HCT116 (cell line): ENCODE measurements around the gene CCDC83. TPM values are rescaled to one million over a fixed set of nuclear protein-coding genes. Genes with fewer than 3 reads are reported as not detected.
A peak's percentile ranks its signal among the peaks of the same experiment; 100 is the strongest.

Experiments
- ATAC-seq: fragments of 200-7000 bp; cut with Tn5 transposase; 2 replicates; pipeline ENCODE4 v1.9.1; 2020; ENCODE audit warnings: mild to moderate bottlenecking, moderate library complexity
- BruUV-seq: library from RNA; stranded (reverse); fragments of 400-500 nt; replicated peaks from 2 replicates; lab custom pipeline; 2021; lab: Mats Ljungman, UMichigan
- CTCF ChIA-PET: fragments of 300-600 bp; sonication (Branson Sonifier 250); formaldehyde crosslinking; loops from one replicate; lab custom pipeline; 2021; ENCODE audit warnings: antibody characterized with exemption; lab: Charles Lee
- POLR2A ChIA-PET: fragments of 300-600, 350-600 bp; sonication (Branson Sonifier 250); formaldehyde crosslinking; loops from one replicate; lab custom pipeline; 2021; ENCODE audit warnings: antibody characterized with exemption; lab: Charles Lee
- RAD21 ChIA-PET, 2 experiments: fragments of 300-600 bp; sonication (Branson Sonifier 250); formaldehyde crosslinking; loops; one replicate each; lab custom pipeline; 2023; ENCODE audit warnings: low total read pairs in 2 of 2; ENCODE audit not compliant: uncharacterized antibody in 2 of 2, unreplicated experiment in 2 of 2, low non-redundant PET in 1 of 2; lab: Charles Lee
- DNase-seq: peaks from one replicate; pipeline ENCODE4 v3.0.0-alpha.2; 2010; ENCODE audit warnings: low read depth, low spot score
- H2AFZ ChIP-seq: fragments of 200-600 bp; shearing (Covaris generic), sonication (generic); 2 replicates; pipeline ENCODE4 v1.6.1; 2017; ENCODE audit warnings: low read depth, mixed run types, mixed read lengths, antibody characterized with exemption, low read length; ENCODE audit not compliant: poor library complexity, severe bottlenecking
- H3K27ac ChIP-seq: 2 replicates; pipeline ENCODE4 v1.5.1; 2012; ENCODE audit warnings: low read depth, low read length
- H3K27me3 ChIP-seq: fragments of 200-600 bp; sonication (generic); 2 replicates; pipeline ENCODE4 v1.6.1; 2016; ENCODE audit warnings: mixed run types, low read length, mixed read lengths; ENCODE audit not compliant: insufficient read depth
- H3K36me3 ChIP-seq, 2 experiments: fragments of 200-500 bp in 1 of 2; fragments of 200-600 bp in 1 of 2; sonication (Bioruptor generic) in 1 of 2; sonication (generic) in 1 of 2; 2 replicates each; pipeline versions ENCODE4 v1.5.1 to v1.6.1; 2014 to 2016; ENCODE audit warnings: low read length in 2 of 2, inconsistent platforms in 1 of 2, mixed read lengths in 1 of 2, mixed run types in 1 of 2; ENCODE audit not compliant: insufficient read depth in 2 of 2, control insufficient read depth in 1 of 2
- H3K4me1 ChIP-seq, 2 experiments: fragments of 200-600 bp in 1 of 2; sonication (generic) in 1 of 2; 2 replicates each; pipeline versions ENCODE4 v1.5.1 to v1.6.1; 2012 to 2017; ENCODE audit warnings: low read length in 2 of 2, inconsistent platforms in 1 of 2, mild to moderate bottlenecking in 1 of 2, mixed read lengths in 1 of 2, mixed run types in 1 of 2, moderate library complexity in 1 of 2; ENCODE audit not compliant: insufficient read depth in 2 of 2, control insufficient read depth in 1 of 2
- H3K4me2 ChIP-seq: fragments of 200-600 bp; sonication (generic); 2 replicates; pipeline ENCODE4 v1.6.1; 2017; ENCODE audit warnings: mixed run types, low read length, mixed read lengths
- H3K4me3 ChIP-seq, 2 experiments: fragments of 200-600 bp in 1 of 2; sonication (generic) in 1 of 2; replicated peaks in 1 of 2; 2 replicates each; pipeline ENCODE4 v1.5.1; 2011 to 2016; ENCODE audit warnings: low read length in 2 of 2, control low read depth in 1 of 2, low read depth in 1 of 2, mild to moderate bottlenecking in 1 of 2, mixed read lengths in 1 of 2, mixed run types in 1 of 2
- H3K79me2 ChIP-seq: fragments of 200-600 bp; sonication (generic); 2 replicates; pipeline ENCODE4 v1.6.1; 2017; ENCODE audit warnings: mild to moderate bottlenecking, mixed run types, low read length, moderate library complexity, mixed read lengths; ENCODE audit not compliant: insufficient read depth
- H3K9ac ChIP-seq: fragments of 200-600 bp; sonication (generic); 2 replicates; pipeline ENCODE4 v1.6.1; 2016; ENCODE audit warnings: low read length, mixed read lengths
- H3K9me2 ChIP-seq: fragments of 200-600 bp; sonication (generic), shearing (Covaris generic); 2 replicates; pipeline ENCODE4 v1.6.1; 2017; ENCODE audit warnings: mixed run types, mild to moderate bottlenecking, moderate library complexity; ENCODE audit not compliant: insufficient read depth
- H3K9me3 ChIP-seq, 2 experiments: fragments of 200-500 bp in 1 of 2; fragments of 200-600 bp in 1 of 2; sonication (Bioruptor generic) in 1 of 2; sonication (generic) in 1 of 2; 2 replicates each; pipeline ENCODE4 v1.6.1; 2014 to 2017; ENCODE audit warnings: low read length in 2 of 2, mixed read lengths in 2 of 2, inconsistent platforms in 1 of 2, low read depth in 1 of 2, mild to moderate bottlenecking in 1 of 2, mixed run types in 1 of 2, moderate library complexity in 1 of 2; ENCODE audit not compliant: control insufficient read depth in 1 of 2, insufficient read depth in 1 of 2
- H4K20me1 ChIP-seq: fragments of 200-600 bp; sonication (generic), shearing (Covaris generic); 2 replicates; pipeline ENCODE4 v1.6.1; 2017; ENCODE audit warnings: mixed run types, mild to moderate bottlenecking, moderate library complexity; ENCODE audit not compliant: insufficient read depth
- ATF3 ChIP-seq: IDR thresholded peaks from 2 replicates; pipeline ENCODE4 v1.6.1; 2012
- CBX3 ChIP-seq: IDR thresholded peaks from 2 replicates; pipeline ENCODE4 v1.6.1; 2012; ENCODE audit warnings: low read depth
- CEBPB ChIP-seq: IDR thresholded peaks from 2 replicates; pipeline ENCODE4 v1.6.1; 2012; ENCODE audit warnings: low read depth
- ELF1 ChIP-seq: IDR thresholded peaks from 2 replicates; pipeline ENCODE4 v1.6.1; 2012; ENCODE audit warnings: low read depth, borderline replicate concordance
- EZH2 ChIP-seq: fragments of 200-600 bp; sonication (generic); IDR thresholded peaks from 2 replicates; pipeline ENCODE4 v1.6.1; 2017; ENCODE audit warnings: antibody characterized with exemption, mixed run types
- FOSL1 ChIP-seq: IDR thresholded peaks from 2 replicates; pipeline ENCODE4 v1.6.1; 2012; ENCODE audit warnings: low read depth
- JUND ChIP-seq: IDR thresholded peaks from 2 replicates; pipeline ENCODE4 v1.6.1; 2012
- MAX ChIP-seq: IDR thresholded peaks from 2 replicates; pipeline ENCODE4 v1.6.1; 2012
- POLR2AphosphoS5 ChIP-seq: IDR thresholded peaks from 2 replicates; pipeline ENCODE4 v1.6.1; 2011; ENCODE audit warnings: mild to moderate bottlenecking, low read depth, low read length, moderate library complexity
- REST ChIP-seq: IDR thresholded peaks from 2 replicates; pipeline ENCODE4 v1.6.1; 2012; ENCODE audit warnings: low read depth
- SIN3A ChIP-seq: IDR thresholded peaks from 2 replicates; pipeline ENCODE4 v1.6.1; 2012; ENCODE audit warnings: low read depth
- SP1 ChIP-seq: IDR thresholded peaks from 2 replicates; pipeline ENCODE4 v1.6.1; 2012; ENCODE audit warnings: low read depth
- SRF ChIP-seq: IDR thresholded peaks from 2 replicates; pipeline ENCODE4 v1.6.1; 2012; ENCODE audit warnings: low read depth
- TCF7L2 ChIP-seq: IDR thresholded peaks from 2 replicates; pipeline ENCODE4 v1.7.0; 2011; ENCODE audit warnings: borderline replicate concordance, inconsistent platforms; ENCODE audit not compliant: insufficient read depth, insufficient read length; ENCODE audit errors: extremely low read depth
- YY1 ChIP-seq: IDR thresholded peaks from 2 replicates; pipeline ENCODE4 v1.6.1; 2011; ENCODE audit warnings: low read length, low read depth, moderate library complexity, mild to moderate bottlenecking; ENCODE audit not compliant: insufficient replicate concordance; ENCODE audit errors: extremely low read depth
- ZBTB33 ChIP-seq: IDR thresholded peaks from 2 replicates; pipeline ENCODE4 v1.6.1; 2011; ENCODE audit warnings: mild to moderate bottlenecking, low read length, moderate library complexity; ENCODE audit not compliant: insufficient replicate concordance; ENCODE audit errors: extremely low read depth
- ZFX ChIP-seq: fragments of 450-650 bp; IDR thresholded peaks from 2 replicates; pipeline ENCODE4 v1.6.1; 2017
- ZNF274 ChIP-seq: fragments of 200-500 bp; sonication (Bioruptor generic); IDR thresholded peaks from 2 replicates; pipeline ENCODE4 v1.6.1; 2014; ENCODE audit warnings: mild to moderate bottlenecking, low read depth, low read length, inconsistent platforms
- intact Hi-C: fragments of 100-400 bp; cut with micrococcal nuclease; formaldehyde crosslinking; loops from 2 replicates; pipeline ENCODE4 v1.10.0; 2022
- total RNA-seq: library from RNA; stranded (reverse); gene quantifications from one replicate; pipeline ENCODE4 v1.2.1, GENCODE V29; 2021; ENCODE audit not compliant: unreplicated experiment

Gene CCDC83
- total RNA-seq, 1 experiment from 2014 or later: not detected

- Histone ChIP-seq H3K4me2 (peak overlapping the region; percentile 67), H3K9ac (peak overlapping the region; percentile 15), H3K9me3 (no peaks in the 10 kb centered on the region)
- RAD21 ChIA-PET: no interaction called here
- TF ChIP-seq CEBPB (peak; percentile 80), POLR2AphosphoS5 (no peak), ZBTB33 (no peak), REST (no peak), CBX3 (peak; percentile 34), EZH2 (no peak), SP1 (peak; percentile 79), ELF1 (no peak; the same call in 1 of the 2 replicates), YY1 (no peak), ZNF274 (no peak), JUND (peak; percentile 93), SIN3A (no peak), FOSL1 (peak; percentile 96), MAX (peak; percentile 48), ZFX (no peak), SRF (peak; percentile 72; the same call in 1 of the 2 replicates), TCF7L2 (peak; percentile 76), ATF3 (0 out of 2 replicates have a peak, but pooled peaks have one; percentile 22)
- TF ChIP-seq, all 23 proteins: peak for 9
- peak; percentile 77 for DNase-seq
- ChIA-PET CTCF (interaction anchor here (1.5 kb wide), 1 partner anchor 19 kb away, joined by 5 read pairs; no protein-coding TSS in a partner anchor), POLR2A (interaction anchor here (0.6 to 1.3 kb wide), 3 partner anchors 16 to 178 kb away, joined by 3 read pairs; no protein-coding TSS in a partner anchor)
- peak overlapping the region in 1 of 2 experiments; percentile 29; a peak in 2 of 4 replicates for H3K4me3 ChIP-seq
- no peaks in the 10 kb centered on the region for H3K9me2 ChIP-seq
- H4K20me1 ChIP-seq: no peaks in the 10 kb centered on the region
- BruUV-seq: no TSS peak
- no peaks in the 10 kb centered on the region for H3K79me2 ChIP-seq
- no peaks in the 10 kb centered on the region for H3K27me3 ChIP-seq
- peak overlapping the region; percentile 79 for H2AFZ ChIP-seq
- peak; percentile 71 for ATAC-seq
- H3K4me1 ChIP-seq: peaks cover 26 to 47% of the 10 kb centered on the region in 2 experiments
- H3K27ac ChIP-seq: peak overlapping the region; percentile 75
- H3K36me3 ChIP-seq: no peaks in the 10 kb centered on the region
- intact Hi-C loops: loop anchor here (2.0 to 10.0 kb wide), 3 partner anchors 133 to 231 kb away; partner anchors contain the start of gene CREBZF
Observed at GRCh38 chr11:85827748-85828639, 27.2 kb upstream of the CCDC83 start.
